Choroid plexus epithelial cell (primary cell): ENCODE measurements around the gene ADK.
"Not testable (repeated sequence)": the region's sequence is repeated elsewhere in the genome, so short reads cannot be mapped to it uniquely, and the experiment has no call there.

ENCODE experiments used
- DNase-seq: peaks from one replicate; pipeline ENCODE4 v3.0.0-alpha.2; 2010; ENCODE audit warnings: low read depth
- H3K4me3 ChIP-seq: 2 replicates; pipeline ENCODE4 v1.5.1; 2011; ENCODE audit warnings: low read depth, mild to moderate bottlenecking, control low read depth, low read length, moderate library complexity
- CTCF ChIP-seq: conservative IDR thresholded peaks from 2 replicates; pipeline ENCODE4 v1.5.1; 2011; ENCODE audit warnings: low read depth, mild to moderate bottlenecking, control low read depth, inconsistent platforms, low read length, moderate library complexity

Gene ADK

DNA sequence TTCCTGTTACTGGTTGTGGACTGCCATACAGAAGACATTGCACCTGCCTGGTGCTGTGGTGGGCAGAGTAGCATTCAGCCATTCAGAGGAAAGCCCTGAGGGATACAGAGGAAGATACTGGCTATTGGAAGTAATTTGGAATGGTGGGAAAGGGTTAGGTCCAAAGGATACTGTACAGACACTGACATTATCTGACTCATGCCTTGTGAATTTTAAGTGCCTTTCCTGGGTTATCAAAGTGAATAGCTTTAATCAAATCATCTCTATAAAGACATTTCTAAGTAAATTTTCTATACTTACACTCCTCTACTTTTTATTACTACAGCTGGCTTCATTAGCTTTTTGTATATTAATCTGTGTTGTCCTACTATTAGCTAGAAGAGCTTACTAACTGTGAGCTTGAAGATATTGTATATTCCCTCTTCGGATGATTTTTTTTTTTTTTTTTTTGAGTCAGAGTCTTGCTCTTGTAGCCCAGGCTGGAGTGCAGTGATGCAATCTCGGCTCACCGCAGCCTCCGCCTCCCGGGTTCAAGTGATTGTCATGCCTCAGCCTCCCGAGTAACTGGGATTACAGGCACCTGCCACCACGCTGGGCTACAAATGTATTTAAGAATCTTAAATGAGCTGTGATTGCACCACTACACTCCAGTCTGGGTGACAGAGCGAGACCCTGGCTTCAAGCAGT is 186.5 kb downstream of the ADK start:
- no peak for DNase-seq

GRCh38 chr10:74342991-74343390 is 192.0 kb downstream of the ADK start:
- DNase-seq, result no peak
- H3K4me3 ChIP-seq, result no peak overlapping the region
- TF ChIP-seq CTCF, result no peak

More for the DNA sequence above, 186.5 kb downstream of the ADK start:
- TF ChIP-seq CTCF, result no peak
- no peak overlapping the region for H3K4me3 ChIP-seq

GRCh38 chr10:74343804-74344203 is 192.8 kb downstream of the ADK start:
- H3K4me3 ChIP-seq, result no peak overlapping the region
- no peak for TF ChIP-seq CTCF
- no peak for DNase-seq

GRCh38 chr10:74344306-74344705 is 193.3 kb downstream of the ADK start:
- no peak overlapping the region for H3K4me3 ChIP-seq
- no peak for TF ChIP-seq CTCF
- DNase-seq, result no peak

- TF ChIP-seq CTCF, result no peak
- no peak overlapping the region for H3K4me3 ChIP-seq
- DNase-seq, result no peak
These were observed 196.5 kb downstream of the ADK start for GRCh38 chr10:74347522-74347921.

DNA sequence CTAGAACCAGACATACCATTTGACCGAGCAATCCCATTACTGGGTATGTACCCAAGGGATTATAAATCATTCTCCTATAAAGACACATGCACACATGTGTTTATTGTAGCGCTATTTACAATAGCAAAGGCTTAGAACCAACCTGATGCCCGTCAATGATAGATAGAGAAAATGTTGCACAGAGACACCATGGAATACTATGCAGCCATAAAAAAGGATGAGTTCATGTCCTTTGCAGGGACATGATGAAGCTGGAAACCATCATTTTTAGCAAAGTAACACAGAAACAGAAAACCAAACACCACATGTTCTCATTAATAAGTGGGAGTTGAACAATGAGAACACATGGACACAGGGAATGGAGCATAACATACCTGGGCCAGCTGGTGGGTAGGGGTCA is 202.0 kb downstream of the ADK start:
- H3K4me3 ChIP-seq, DNase-seq: not testable (repeated sequence)

- no peak for DNase-seq
- TF ChIP-seq CTCF, result no peak
- no peak overlapping the region for H3K4me3 ChIP-seq
These were observed 210.7 kb downstream of the ADK start for GRCh38 chr10:74361678-74362077.
